Mesenchymal stem cell (in vitro differentiated cells and primary cell): Measurements from ENCODE around the gene TTC9C.

Experiments
- DNase-seq: peaks from one replicate; pipeline ENCODE4 v3.0.0-alpha.2; 2013
- H2AFZ ChIP-seq: one replicate; pipeline ENCODE4 v1.6.1; 2013; ENCODE audit warnings: low read depth, mild to moderate bottlenecking, control low read depth, inconsistent platforms, low read length, moderate library complexity
- H2AK5ac ChIP-seq: 2 replicates; pipeline ENCODE4 v1.6.1; 2013; ENCODE audit warnings: low read length, moderate library complexity, mild to moderate bottlenecking, inconsistent platforms; ENCODE audit not compliant: severe bottlenecking
- H2BK120ac ChIP-seq: one replicate; pipeline ENCODE4 v1.6.1; 2013; ENCODE audit warnings: low read depth, mild to moderate bottlenecking, inconsistent platforms, low read length, moderate library complexity
- H2BK12ac ChIP-seq, 2 experiments: one replicate each; pipeline ENCODE4 v1.6.1; 2013; ENCODE audit warnings: inconsistent platforms in 2 of 2, low read length in 2 of 2, mild to moderate bottlenecking in 2 of 2, moderate library complexity in 2 of 2, control low read depth in 1 of 2
- H2BK15ac ChIP-seq: one replicate; pipeline ENCODE4 v1.6.1; 2013; ENCODE audit warnings: mild to moderate bottlenecking, low read depth, inconsistent platforms; ENCODE audit not compliant: poor library complexity, severe bottlenecking
- H2BK5ac ChIP-seq: 2 replicates; pipeline ENCODE4 v1.6.1; 2013; ENCODE audit warnings: low read depth, mild to moderate bottlenecking, low read length, control low read depth, inconsistent platforms; ENCODE audit not compliant: poor library complexity, severe bottlenecking
- H3K14ac ChIP-seq, 2 experiments: one replicate each; pipeline ENCODE4 v1.6.1; 2013; ENCODE audit warnings: inconsistent platforms in 2 of 2, low read length in 2 of 2, control low read depth in 1 of 2, mild to moderate bottlenecking in 1 of 2, moderate library complexity in 1 of 2
- H3K18ac ChIP-seq, 2 experiments: one replicate each; pipeline ENCODE4 v1.6.1; 2013; ENCODE audit warnings: inconsistent platforms in 2 of 2, low read length in 2 of 2, control low read depth in 1 of 2, low read depth in 1 of 2, mild to moderate bottlenecking in 1 of 2
- H3K23ac ChIP-seq, 2 experiments: one replicate each; pipeline ENCODE4 v1.6.1; 2013; ENCODE audit warnings: inconsistent platforms in 2 of 2, low read length in 2 of 2, mild to moderate bottlenecking in 2 of 2, moderate library complexity in 2 of 2, control low read depth in 1 of 2
- H3K27ac ChIP-seq: 2 replicates; pipeline ENCODE4 v1.5.1; 2013; ENCODE audit warnings: mild to moderate bottlenecking, moderate library complexity, low read length, control low read depth, inconsistent platforms; ENCODE audit not compliant: poor library complexity, severe bottlenecking
- H3K27me3 ChIP-seq, 2 experiments: 2 replicates each; pipeline versions ENCODE4 v1.6.1 to v1.7.0; 2013; ENCODE audit warnings: low read length in 2 of 2, mild to moderate bottlenecking in 2 of 2, moderate library complexity in 2 of 2, control low read depth in 1 of 2, inconsistent platforms in 1 of 2; ENCODE audit not compliant: control insufficient read depth in 1 of 2, insufficient read depth in 1 of 2
- H3K36me3 ChIP-seq, 2 experiments: 2 replicates each; pipeline versions ENCODE4 v1.6.1 to v1.7.0; 2013; ENCODE audit warnings: low read length in 2 of 2, control low read depth in 1 of 2, inconsistent platforms in 1 of 2, low read depth in 1 of 2, mild to moderate bottlenecking in 1 of 2; ENCODE audit not compliant: insufficient read depth in 2 of 2, control insufficient read depth in 1 of 2
- H3K4ac ChIP-seq, 2 experiments: one replicate each; pipeline ENCODE4 v1.6.1; 2013; ENCODE audit warnings: inconsistent platforms in 2 of 2, low read length in 2 of 2, mild to moderate bottlenecking in 2 of 2, moderate library complexity in 2 of 2, control low read depth in 1 of 2, low read depth in 1 of 2
- H3K4me1 ChIP-seq: 2 replicates; pipeline ENCODE4 v1.6.1; 2013; ENCODE audit warnings: low read depth, low read length, control low read depth; ENCODE audit not compliant: control insufficient read depth, insufficient read depth
- H3K4me2 ChIP-seq: 2 replicates; pipeline ENCODE4 v1.6.1; 2013; ENCODE audit warnings: low read length, mild to moderate bottlenecking, inconsistent platforms; ENCODE audit not compliant: poor library complexity, severe bottlenecking
- H3K4me3 ChIP-seq, 2 experiments: 2 replicates each; pipeline versions ENCODE4 v1.5.1 to v1.7.0; 2013; ENCODE audit warnings: low read length in 2 of 2, mild to moderate bottlenecking in 2 of 2, control low read depth in 1 of 2, low read depth in 1 of 2; ENCODE audit not compliant: insufficient read depth in 1 of 2
- H3K79me1 ChIP-seq: replicated peaks from 2 replicates; pipeline ENCODE4 v1.6.1; 2013; ENCODE audit warnings: mild to moderate bottlenecking, control low read depth, low read length, inconsistent platforms; ENCODE audit not compliant: poor library complexity, severe bottlenecking
- H3K9ac ChIP-seq: 2 replicates; pipeline ENCODE4 v1.7.0; 2013; ENCODE audit warnings: mild to moderate bottlenecking, low read length, moderate library complexity
- H3K9me3 ChIP-seq: 2 replicates; pipeline ENCODE4 v1.7.0; 2013; ENCODE audit warnings: mild to moderate bottlenecking, low read length; ENCODE audit not compliant: control insufficient read depth
- H4K8ac ChIP-seq: one replicate; pipeline ENCODE4 v1.6.1; 2013; ENCODE audit warnings: inconsistent platforms, mild to moderate bottlenecking, low read length, moderate library complexity
- H4K91ac ChIP-seq: one replicate; pipeline ENCODE4 v1.6.1; 2013; ENCODE audit warnings: mild to moderate bottlenecking, low read length, inconsistent platforms
- WGBS: methylation state at CpG from one replicate; pipeline ENCODE4 v1.1.7; 2013; ENCODE audit warnings: mixed read lengths; 5-methylcytosine and 5-hydroxymethylcytosine counted together

The TTC9C gene

GRCh38 chr11:62721994-62722393 lies 6.3 kb upstream of the TTC9C start:
- H3K9me3 ChIP-seq = no peaks in the 10 kb centered on the region
- H3K27me3 ChIP-seq = no peaks in the 10 kb centered on the region
- no peak overlapping the region for H2BK5ac ChIP-seq
- no peak overlapping the region for H2AFZ ChIP-seq
- H3K4me3 ChIP-seq = no peak overlapping the region
- peak; percentile 67 for DNase-seq
- peaks cover 4% of the 10 kb centered on the region for H3K4me1 ChIP-seq
- no peak overlapping the region for H2BK120ac ChIP-seq
- no peak overlapping the region for H3K18ac ChIP-seq
- 70% methylated on average over 7 of the region's 7 CpGs for WGBS
- no peak overlapping the region for H2BK15ac ChIP-seq
- H2BK12ac ChIP-seq = no peak overlapping the region
- peak overlapping the region; percentile 30 for H3K27ac ChIP-seq
- no peak overlapping the region for H3K4me2 ChIP-seq
- H3K4ac ChIP-seq = no peak overlapping the region
- H4K8ac ChIP-seq = peak overlapping the region; percentile 61
- H3K36me3 ChIP-seq = peaks cover 37 to 72% of the 10 kb centered on the region in 2 experiments
- no peak overlapping the region for H4K91ac ChIP-seq
- H3K9ac ChIP-seq = peak overlapping the region; percentile 35
- no peak overlapping the region for H3K14ac ChIP-seq
- no peak overlapping the region for H3K23ac ChIP-seq
- H3K79me1 ChIP-seq = peaks cover 7% of the 10 kb centered on the region
- no peak overlapping the region for H2AK5ac ChIP-seq

GRCh38 chr11:62724171-62724570 lies 4.1 kb upstream of the TTC9C start:
- H2BK12ac ChIP-seq = no peak overlapping the region
- no peak overlapping the region for H4K91ac ChIP-seq
- H3K36me3 ChIP-seq = peaks cover 23 to 51% of the 10 kb centered on the region in 2 experiments
- no peak overlapping the region for H2AK5ac ChIP-seq
- H3K4me2 ChIP-seq = peak overlapping the region; percentile 50
- no peak overlapping the region for H2BK15ac ChIP-seq
- H2BK5ac ChIP-seq = no peak overlapping the region
- peak overlapping the region in 1 of 2 experiments; percentile 15 for H3K14ac ChIP-seq
- H3K4me1 ChIP-seq = peaks cover 4% of the 10 kb centered on the region
- WGBS = 87% methylated on average over 8 of the region's 8 CpGs
- no peak for DNase-seq
- H3K4me3 ChIP-seq = peak overlapping the region in 1 of 2 experiments; percentile 100
- no peak overlapping the region for H4K8ac ChIP-seq
- no peak overlapping the region for H3K27ac ChIP-seq
- H3K9me3 ChIP-seq = no peaks in the 10 kb centered on the region
- peak overlapping the region; percentile 98 for H3K9ac ChIP-seq
- peaks cover 4% of the 10 kb centered on the region for H3K79me1 ChIP-seq
- no peaks in the 10 kb centered on the region for H3K27me3 ChIP-seq
- no peak overlapping the region for H3K18ac ChIP-seq
- H2BK120ac ChIP-seq = no peak overlapping the region
- H3K23ac ChIP-seq = no peak overlapping the region
- H2AFZ ChIP-seq = no peak overlapping the region
- H3K4ac ChIP-seq = no peak overlapping the region

GRCh38 chr11:62725646-62726045 lies 2.6 kb upstream of the TTC9C start:
- H3K9ac ChIP-seq = peak overlapping the region; percentile 98
- WGBS = under 1% methylated on average over 7 of the region's 7 CpGs
- no peak overlapping the region for H2AFZ ChIP-seq
- peaks cover 4% of the 10 kb centered on the region for H3K79me1 ChIP-seq
- H3K27ac ChIP-seq = peak overlapping the region; percentile 23
- H2AK5ac ChIP-seq = no peak overlapping the region
- H2BK15ac ChIP-seq = no peak overlapping the region
- H2BK12ac ChIP-seq = no peak overlapping the region
- no peak overlapping the region for H3K23ac ChIP-seq
- peaks cover 12 to 36% of the 10 kb centered on the region in 2 experiments for H3K36me3 ChIP-seq
- no peak overlapping the region for H3K14ac ChIP-seq
- no peak overlapping the region for H4K8ac ChIP-seq
- no peaks in the 10 kb centered on the region for H3K27me3 ChIP-seq
- H3K4me2 ChIP-seq = peak overlapping the region; percentile 87
- H3K9me3 ChIP-seq = no peaks in the 10 kb centered on the region
- no peak overlapping the region for H2BK5ac ChIP-seq
- no peak overlapping the region for H4K91ac ChIP-seq
- H3K18ac ChIP-seq = no peak overlapping the region
- DNase-seq = no peak
- H3K4ac ChIP-seq = no peak overlapping the region
- H2BK120ac ChIP-seq = no peak overlapping the region
- peaks cover 9% of the 10 kb centered on the region for H3K4me1 ChIP-seq
- peak overlapping the region in 1 of 2 experiments; percentile 100 for H3K4me3 ChIP-seq

- H3K4me3 ChIP-seq = peak overlapping the region; percentile 97 to 100
- peak overlapping the region; percentile 89 to 94 for H3K14ac ChIP-seq
- peaks cover 5% of the 10 kb centered on the region for H3K79me1 ChIP-seq
- H2AFZ ChIP-seq = peak overlapping the region; percentile 71
- H3K9me3 ChIP-seq = no peaks in the 10 kb centered on the region
- H2BK120ac ChIP-seq = peak overlapping the region; percentile 27
- H2AK5ac ChIP-seq = peak overlapping the region; percentile 22
- H3K4me1 ChIP-seq = peaks cover 9% of the 10 kb centered on the region
- peak overlapping the region in 1 of 2 experiments; percentile 78 for H2BK12ac ChIP-seq
- peak overlapping the region; percentile 98 to 99 for H3K23ac ChIP-seq
- H3K9ac ChIP-seq = peak overlapping the region; percentile 98
- peak overlapping the region; percentile 92 for H2BK5ac ChIP-seq
- peak overlapping the region; percentile 64 for H2BK15ac ChIP-seq
- peak overlapping the region; percentile 88 to 99 for H3K4ac ChIP-seq
- H3K27ac ChIP-seq = peak overlapping the region; percentile 60
- DNase-seq = no peak
- H3K18ac ChIP-seq = peak overlapping the region; percentile 97 to 100
- peak overlapping the region; percentile 87 for H3K4me2 ChIP-seq
- H4K8ac ChIP-seq = peak overlapping the region; percentile 86
- peaks cover 14 to 34% of the 10 kb centered on the region in 2 experiments for H3K36me3 ChIP-seq
- H3K27me3 ChIP-seq = no peaks in the 10 kb centered on the region
- peak overlapping the region; percentile 94 for H4K91ac ChIP-seq
- under 1% methylated on average over 51 of the region's 51 CpGs for WGBS
Measured at GRCh38 chr11:62726156-62726914, 2.0 kb upstream of the TTC9C start.
